GM19397 (cell line): ENCODE results near the gene RFTN2.
A peak's percentile ranks its signal among the peaks of the same experiment; 100 is the strongest.
"Not testable (repeated sequence)": the region's sequence is repeated elsewhere in the genome, so short reads cannot be mapped to it uniquely, and the experiment has no call there.

Source experiments
- ATAC-seq: cut with Tn5 transposase; IDR thresholded peaks from one replicate; pipeline ENCODE4 v1.9.1; 2021; ENCODE audit warnings: mild to moderate bottlenecking, moderate library complexity; ENCODE audit not compliant: unreplicated experiment

The RFTN2 gene

DNA sequence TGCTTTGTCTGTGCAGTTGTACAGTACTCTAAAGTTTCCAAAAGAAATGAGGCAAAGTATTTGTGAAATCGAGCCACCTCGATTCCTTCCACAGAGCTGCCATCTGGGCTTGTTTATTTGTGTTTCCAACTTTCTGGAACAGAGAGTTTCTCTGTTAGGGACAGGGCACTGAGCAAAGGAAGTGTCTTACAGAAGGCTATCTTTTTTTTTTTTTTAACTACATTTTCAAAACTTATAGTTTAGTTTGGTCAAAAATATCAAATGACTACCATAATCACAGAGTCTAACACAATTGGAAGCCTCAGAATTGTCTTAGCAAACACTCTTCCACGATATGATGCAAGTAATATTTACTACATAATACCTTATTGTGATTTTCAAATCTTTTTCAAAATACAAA, 796 bp downstream of the RFTN2 start:
- ATAC-seq = no peak

DNA sequence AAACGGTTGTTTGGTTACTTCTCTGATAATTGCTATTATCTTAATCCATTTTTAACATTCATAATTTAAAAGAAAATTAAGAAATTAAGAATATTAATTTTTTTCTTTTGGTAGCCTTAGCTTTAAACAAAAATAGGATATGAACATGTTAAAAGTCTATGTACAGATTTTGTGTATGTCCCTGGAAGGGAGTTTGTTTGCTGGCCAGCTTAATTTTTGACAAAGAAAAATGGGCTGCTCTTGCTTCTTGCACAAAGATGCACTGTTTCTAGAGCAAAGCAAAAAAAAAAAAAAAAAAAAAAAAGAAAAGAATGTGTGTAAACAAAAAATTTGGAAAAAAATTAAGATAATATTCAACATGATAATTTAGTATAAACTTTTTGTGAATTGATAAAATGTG, 1.3 kb downstream of the RFTN2 start:
- no peak for ATAC-seq

DNA sequence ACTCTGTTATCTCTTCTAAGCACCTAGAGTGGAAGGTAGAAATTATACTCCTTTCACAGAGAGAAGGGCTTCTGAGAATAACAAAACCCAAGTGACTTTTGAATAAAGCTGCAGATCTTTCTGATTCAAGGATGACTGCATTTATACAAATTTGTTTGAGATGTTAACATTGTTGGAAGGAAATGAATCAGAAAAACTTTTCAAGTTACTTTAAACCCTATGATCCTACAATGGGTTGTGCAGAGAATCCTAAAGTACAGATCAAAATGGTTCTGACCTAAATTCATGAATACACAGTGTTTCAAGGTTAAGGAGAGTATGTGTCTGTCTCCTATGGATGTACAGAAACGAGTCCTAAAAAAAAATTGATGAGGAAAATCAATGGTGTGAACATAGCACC, 1.8 kb downstream of the RFTN2 start:
- ATAC-seq = no peak

DNA sequence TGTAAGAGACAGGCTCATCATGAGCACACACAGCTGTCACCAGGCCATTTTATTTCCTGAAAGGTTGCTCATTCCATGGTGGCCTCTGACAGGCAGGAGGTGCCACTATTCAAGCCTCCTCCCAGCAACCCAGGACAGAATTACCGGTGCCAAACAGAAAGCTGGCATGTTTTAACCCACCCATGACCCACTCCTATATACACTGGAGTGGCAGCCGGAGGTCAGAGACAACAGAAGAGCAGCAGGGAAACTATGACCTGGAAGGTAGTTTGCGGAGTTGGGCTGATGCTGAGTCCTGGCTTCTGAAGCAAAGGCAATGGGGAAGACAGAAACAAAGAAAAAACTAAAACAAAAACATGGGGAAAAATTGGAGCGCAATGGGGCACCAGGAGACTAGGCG, 2.3 kb downstream of the RFTN2 start:
- ATAC-seq = no peak

DNA sequence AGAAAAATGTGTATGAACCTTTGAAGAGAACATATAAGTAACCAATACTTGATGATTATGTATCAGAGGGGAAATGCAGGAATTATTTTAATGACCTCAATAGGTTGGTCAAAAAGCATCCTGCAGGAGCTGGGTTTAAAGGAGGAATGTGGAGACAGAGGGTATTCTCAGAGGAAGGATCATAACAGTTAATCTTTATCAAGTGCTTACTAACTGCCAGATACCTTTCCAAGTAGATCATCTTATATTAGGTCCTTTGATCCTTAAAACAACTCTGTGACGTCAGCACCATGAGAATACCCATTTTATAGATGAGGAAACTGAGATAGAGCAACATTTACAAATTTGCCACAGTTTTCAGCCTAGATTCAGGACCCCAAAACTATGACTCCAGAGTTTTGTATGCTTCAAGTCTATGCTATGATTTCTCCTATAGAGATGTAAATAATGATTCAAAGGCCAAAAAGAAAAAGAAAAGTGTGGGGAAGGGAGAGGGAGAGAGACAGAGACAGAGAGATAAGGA, 3.0 kb downstream of the RFTN2 start:
- no peak for ATAC-seq

DNA sequence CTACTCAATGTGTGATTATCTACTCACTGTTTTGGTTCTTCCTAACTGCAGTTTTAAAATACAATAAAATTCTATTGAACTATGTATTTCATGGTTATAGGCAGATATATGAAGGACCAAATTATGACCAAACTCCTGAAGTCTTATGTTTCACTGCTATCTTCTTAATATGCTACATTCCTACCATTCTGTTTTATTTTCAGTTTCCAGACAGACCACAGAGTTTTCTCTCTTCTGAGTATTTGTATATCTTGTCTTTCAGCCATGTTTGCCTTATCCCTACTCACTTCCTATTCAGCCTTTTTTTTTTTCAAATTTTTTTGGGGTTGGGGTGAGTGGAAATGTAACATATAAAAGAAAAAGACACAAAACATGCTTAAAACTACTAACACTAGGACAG, 6.3 kb downstream of the RFTN2 start:
- no peak for ATAC-seq

DNA sequence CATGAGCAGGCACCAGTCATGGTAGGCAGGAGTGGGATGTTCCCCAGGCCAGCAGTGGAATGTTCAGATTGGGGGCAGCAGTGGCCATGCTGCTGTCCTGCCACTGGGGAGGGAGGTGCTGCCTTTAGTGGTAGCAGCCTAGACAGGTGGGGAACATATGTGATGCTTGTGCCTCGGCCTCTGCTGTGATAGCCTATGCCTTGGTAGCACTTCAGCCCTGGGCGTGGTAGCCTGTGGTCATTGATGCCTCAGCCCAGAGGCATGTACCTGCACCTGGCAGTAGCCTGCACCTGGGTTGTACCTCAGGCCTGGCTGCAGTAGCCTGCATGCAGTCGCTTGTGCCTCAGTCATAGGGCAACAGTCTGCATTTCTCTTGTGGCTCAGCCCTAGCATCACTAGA, 7.1 kb downstream of the RFTN2 start:
- no peak for ATAC-seq

DNA sequence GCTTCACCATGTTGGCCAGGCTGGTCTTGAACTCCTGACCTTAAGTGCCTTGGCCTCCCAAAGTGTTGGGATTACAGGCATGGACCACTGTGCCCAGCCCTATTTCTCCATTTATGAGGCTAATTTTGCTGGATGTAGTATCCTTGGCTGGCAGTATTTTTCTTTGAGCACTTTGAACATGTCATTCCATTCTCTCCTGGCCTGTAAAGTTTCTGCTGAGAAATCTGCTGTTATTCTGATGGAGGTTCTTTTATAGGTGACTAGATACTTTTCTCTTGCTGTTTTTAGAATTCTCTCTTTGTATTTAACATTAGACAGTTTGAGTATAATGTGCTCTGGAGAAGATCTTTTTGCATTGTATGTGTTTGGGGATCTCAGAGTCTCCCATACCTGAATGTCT, 9.1 kb downstream of the RFTN2 start:
- no peak for ATAC-seq

DNA sequence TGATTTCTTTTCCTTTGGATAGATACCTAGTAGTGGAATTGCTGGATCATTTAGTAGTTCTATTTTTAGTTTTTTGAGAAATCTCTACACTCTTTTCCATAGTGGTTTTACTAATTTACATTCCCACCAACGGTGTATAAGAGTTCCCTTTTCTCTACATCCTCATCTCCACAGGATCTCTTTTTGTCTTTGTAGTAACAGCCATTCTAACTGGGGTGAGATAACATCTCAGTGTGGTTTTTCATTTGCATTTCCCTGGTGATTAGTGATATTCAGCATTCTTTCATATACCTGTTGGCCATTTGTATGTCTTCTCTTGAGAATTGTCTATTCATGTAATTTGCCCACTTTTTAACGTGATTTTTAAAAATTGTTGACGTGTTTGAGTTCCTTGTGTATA, 13.8 kb downstream of the RFTN2 start:
- no peak for ATAC-seq

DNA sequence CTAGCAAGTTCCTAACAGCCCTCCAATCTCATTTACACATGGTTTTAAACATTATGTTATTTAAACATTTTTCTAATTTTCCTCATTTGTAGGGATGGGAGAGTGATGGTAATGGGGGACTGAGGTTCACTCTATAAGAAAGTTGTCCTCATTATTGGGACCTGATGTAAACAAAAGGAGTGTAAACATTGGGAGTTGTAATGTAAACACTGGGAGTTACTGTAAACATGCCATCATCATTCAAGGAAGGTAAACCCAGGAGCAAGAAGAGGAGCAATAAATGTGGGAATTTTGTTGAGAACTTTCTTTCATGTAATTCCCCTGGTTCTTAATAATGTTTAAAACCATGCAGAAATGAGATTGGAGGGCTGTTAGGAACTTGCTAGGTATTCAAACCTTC, 17.8 kb downstream of the RFTN2 start:
- ATAC-seq = no peak

DNA sequence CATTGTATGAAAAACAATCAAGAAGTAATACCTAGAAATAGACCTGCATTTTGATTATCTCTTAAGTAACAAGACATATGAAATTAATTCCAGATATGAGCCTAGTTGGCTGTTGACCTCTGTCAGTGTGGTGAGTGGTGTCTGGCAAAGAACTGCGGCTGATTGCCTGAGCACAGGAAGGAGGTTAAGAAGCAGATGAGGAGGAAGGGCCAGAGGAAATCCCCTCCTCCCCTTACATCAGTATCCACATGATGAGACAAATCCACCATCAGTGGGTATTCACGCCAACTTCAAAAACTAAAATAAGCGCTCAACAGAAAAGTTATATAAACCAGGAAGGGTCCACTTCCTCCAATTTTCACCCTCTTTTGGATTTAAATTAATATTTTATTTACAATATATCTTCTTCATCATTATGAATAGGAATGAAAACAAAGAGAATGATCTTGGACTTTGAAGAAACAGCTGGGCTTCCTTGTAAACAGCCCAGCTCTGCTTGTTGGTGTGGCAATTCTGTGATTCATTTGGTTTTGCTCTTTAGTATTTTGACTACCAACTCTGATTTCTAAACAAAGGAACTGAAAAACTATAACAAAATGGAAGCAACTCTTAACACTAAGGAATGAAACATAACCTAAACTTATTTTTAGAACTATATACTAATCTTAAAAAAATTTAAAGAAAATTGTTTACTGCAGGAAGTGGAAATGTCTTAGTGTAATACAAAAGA, 27.3 kb downstream of the RFTN2 start:
- ATAC-seq = no peak

DNA sequence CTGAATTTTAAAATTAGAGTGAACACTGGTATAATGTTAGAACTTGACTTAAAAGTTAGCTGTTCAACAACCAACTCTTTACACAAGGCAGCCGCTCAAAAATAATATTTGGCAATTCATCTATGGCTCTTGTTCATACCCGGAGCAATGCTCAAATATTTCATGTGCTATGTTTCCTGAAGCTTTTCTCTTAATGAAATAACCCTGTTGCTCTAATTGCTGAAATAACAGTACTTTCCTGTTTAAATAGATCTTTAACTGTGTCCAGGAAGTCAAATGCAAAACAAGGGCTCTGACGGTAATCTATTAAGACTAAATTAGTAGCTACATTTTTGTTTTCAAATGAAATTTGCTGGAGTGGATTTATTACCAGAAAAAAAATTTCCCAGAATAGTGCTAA, 33.7 kb downstream of the RFTN2 start:
- no peak for ATAC-seq

DNA sequence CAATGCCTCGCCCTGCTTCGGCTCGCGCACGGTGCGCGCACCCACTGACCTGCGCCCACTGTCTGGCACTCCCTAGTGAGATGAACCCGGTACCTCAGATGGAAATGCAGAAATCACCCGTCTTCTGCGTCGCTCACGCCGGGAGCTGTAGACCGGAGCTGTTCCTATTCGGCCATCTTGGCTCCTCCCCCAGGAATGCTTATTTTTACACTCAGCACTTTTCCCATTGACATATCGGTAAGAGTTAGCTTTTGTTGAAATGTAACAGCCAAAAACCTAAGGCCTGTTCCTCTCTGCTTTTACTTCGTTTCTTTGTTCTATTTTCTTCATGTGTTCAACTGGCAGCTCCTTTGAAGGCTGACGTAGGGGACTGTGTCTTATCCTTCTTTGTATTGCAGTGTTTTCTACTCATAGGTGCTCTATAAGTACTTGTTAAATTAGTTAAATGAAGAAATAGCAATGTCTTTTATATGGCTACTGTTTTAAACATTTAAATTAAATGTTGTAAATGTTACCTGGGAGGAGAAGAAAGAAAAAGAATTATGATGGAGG, 34.7 kb downstream of the RFTN2 start:
- ATAC-seq = not testable (repeated sequence)

DNA sequence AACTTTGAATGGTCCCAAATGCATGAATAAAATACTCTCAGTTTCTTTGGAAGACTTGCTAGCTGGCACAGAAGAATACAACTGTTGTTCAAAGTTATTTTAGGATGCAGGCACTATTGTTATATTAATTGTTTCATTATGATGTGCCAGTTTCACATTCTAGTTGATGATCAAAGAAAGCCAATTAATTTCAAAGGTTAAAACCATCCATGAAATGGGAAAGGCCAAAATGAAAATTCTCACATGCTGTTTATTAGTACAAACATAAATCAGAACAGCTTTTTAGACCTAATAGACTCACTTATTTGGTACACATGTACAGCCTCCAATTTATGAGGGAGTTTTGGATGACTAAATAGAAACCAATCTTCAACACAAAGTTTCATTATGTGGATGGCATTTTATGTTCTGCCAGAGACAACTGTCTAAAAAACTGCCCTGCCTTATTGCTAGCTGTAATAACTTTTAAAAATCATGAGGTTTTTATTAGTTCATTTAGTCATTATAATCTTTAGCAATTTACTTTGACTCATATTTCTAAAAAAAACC, 42.2 kb downstream of the RFTN2 start:
- no peak for ATAC-seq

DNA sequence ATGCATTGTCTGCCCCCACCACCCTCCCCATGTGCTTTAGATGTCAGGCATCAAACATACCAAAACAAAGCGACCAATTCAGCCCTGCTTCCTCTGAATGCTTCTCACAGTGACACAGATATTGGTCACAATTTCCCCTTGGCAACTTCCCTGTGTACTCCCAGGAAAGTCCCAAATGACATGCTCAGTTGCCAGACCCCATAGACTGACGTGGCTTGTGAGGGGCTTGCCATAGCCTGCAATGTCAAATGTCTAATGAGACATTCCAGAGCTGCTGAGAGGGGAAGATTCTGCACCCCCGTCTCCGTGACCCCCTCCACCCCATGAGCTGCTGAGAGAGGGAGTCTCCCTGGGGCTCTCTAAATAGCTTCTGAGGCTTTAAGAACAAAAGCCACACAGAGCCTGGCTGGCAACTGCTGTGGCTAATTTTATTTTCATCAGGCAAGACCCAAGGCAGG, 47.3 kb downstream of the RFTN2 start:
- ATAC-seq = no peak

DNA sequence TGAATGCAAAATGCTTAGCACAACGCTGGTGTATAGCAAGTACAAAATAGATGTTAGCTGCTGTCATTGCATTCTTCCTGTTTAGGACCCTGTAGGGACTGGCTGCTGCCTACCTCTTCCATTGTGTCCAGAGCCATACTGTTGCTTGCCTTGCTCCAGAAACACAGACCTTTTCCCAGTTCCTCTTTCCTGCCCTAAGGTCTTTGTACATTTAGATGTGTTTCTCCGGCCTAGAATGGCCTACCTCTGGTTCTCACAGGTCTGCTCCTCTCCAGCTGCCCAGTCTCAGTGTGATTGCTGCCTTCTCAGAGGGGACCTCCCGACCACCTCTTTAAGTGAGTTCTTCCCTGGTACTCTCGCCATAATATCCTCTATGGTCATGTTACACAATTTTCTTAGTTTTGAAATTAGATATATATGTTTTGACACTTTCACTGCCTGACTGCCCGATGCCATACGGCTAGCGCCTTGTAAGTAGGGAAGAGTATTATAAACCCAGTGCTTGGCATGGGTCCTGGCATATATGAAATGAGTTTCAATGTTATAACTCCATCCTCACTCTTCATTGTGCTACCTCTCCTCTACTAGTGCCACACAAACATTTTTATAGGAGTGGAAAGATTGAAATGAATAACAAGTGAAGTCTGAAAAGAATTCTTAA, 48.3 kb downstream of the RFTN2 start:
- ATAC-seq = no peak

DNA sequence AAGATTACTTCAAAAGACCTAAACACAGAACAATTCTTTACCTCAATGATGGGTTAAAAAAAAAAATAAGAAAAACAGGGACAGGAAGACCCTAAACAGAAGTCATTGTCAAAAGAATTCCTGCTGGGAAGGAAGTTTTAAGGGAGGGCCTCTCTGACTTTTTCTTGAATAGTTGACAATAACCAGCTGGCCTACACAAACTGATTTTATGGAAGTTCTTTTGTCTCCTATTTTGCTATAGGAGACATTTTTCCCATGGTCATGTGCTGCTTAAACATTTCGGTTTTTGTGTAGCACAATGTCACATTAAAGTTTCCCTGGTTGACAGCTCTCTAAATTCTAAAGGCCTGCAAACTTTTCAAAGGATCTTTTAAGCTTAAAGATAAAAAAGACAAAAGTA, 55.3 kb downstream of the RFTN2 start:
- no peak for ATAC-seq

DNA sequence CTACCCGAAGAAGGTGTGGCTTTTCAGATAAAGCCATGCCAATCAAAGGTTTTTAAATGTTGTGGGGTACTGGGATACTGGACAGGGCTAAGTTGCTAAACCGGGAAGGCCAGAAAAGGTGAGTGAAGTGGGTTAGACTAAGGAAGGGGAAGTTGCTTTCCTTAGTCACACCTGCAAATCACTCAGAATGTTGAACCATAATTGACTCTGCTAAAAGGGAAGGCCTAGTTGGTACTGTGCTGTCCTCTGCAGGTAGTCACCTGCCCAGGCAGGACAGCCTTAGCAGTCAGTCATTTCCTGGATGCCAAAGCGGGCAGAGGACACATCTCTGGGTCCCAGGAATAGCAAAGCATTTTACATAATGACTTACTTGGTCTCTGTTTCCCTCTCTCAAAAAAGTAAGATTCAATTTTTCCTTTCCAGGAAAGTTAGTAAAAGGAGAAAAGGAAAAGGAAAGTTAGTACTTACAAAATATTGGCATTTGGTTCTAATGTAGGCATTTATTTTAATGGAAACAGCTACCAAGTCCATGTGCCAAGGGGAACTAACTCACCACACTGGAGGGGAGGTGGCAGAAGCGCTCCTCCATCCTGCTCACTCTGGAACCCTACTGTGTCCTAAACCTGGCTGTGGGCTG, 60.3 kb downstream of the RFTN2 start:
- ATAC-seq = no peak

DNA sequence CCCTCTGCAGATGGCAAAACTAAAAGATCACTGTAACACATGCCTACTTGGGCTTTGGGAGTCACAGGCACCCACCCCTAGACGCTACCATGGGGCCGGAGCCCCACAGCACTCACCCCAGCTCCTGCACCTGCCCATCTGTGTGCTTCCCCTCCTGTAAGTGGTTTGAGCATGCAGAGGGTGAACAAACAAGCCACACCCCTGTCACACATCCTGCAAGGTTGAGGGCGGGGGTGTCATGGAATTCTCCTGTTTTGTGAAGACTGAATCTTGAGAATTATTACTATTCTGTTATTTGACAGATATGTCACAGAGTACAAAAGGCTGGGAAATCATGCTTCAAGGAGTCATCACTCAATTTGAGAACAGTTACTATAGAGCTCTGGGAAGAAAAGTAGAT, 60.9 kb downstream of the RFTN2 start:
- ATAC-seq = no peak

DNA sequence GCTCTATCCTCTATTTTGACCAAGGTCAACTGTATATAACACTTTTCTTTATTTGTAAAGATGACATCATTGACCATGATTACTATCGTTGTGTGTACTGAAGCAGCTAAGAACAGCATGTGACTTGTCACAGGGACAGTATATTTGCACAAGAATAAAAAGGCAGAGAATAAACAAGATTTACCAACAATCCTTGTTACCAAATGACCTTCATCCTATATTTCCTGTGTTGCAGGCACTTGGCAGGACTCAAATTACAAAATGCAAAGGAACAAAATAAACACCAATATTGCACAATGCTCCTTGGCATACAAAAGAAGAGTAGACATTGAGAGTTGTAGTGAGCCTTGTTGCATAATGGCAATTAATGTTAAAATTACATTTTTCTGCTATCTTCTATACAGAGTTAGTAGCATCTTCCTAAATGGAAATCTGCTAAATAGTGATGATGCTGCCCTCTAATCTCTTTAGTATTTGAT, 61.8 kb downstream of the RFTN2 start:
- ATAC-seq = no peak

DNA sequence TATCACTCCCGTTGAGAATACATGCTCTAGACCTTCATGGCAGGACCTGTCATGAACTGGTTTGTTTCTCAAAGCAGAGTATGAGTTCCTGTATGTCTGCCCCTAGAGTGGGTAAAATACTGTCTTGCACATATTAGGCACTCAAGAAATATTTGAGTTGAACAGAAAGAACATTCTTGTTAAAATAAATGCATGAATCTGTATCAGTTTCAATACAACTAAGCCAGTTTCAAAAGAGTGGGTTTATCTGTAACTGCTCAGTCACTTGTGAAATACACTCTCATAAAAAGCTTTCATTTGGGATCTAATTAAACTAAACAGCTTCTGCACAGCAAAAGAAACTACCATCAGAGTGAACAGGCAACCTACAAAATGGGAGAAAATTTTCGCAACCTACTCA, 69.2 kb downstream of the RFTN2 start:
- peak; percentile 69 for ATAC-seq
